ENCODE results near the gene FRMD4A.

DNA sequence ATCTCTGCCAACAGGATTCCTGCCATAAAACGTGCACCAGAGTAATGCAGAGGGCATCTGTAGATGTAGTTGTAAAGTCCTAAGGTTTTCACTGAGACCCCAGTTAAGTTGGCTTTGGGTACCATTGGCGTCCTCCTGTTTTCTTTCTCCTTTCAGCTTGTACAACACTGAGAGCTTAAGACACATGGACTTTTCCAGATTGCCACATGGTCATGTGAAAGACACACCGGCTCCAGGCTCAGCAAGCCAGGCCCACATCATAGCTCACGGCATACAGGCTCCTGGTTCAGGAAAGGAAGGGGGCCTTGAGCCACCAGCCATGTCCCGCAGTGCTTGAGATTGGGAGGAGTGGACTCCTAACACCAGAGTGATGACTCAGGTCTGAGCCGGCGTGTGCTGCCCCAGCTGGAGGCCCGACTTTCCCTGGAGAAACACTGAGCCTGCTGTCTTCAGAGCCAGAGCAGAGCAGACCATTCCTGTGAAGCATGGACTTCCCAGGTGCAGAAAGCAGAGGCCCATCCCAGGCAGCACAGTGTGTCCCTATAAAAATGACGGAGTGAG is 491.2 kb downstream of the FRMD4A start:
- TF ChIP-seq, protein P1, sequence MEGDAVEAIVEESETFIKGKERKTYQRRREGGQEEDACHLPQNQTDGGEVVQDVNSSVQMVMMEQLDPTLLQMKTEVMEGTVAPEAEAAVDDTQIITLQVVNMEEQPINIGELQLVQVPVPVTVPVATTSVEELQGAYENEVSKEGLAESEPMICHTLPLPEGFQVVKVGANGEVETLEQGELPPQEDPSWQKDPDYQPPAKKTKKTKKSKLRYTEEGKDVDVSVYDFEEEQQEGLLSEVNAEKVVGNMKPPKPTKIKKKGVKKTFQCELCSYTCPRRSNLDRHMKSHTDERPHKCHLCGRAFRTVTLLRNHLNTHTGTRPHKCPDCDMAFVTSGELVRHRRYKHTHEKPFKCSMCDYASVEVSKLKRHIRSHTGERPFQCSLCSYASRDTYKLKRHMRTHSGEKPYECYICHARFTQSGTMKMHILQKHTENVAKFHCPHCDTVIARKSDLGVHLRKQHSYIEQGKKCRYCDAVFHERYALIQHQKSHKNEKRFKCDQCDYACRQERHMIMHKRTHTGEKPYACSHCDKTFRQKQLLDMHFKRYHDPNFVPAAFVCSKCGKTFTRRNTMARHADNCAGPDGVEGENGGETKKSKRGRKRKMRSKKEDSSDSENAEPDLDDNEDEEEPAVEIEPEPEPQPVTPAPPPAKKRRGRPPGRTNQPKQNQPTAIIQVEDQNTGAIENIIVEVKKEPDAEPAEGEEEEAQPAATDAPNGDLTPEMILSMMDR (IDR thresholded peaks at IDR 0.05): no peak
- no peak for TF ChIP-seq POLR2A (IDR thresholded peaks at IDR 0.05)
